Left cardiac atrium (tissue), 4 donors: ENCODE data around the gene KIF5C. TPM values are rescaled to one million over a fixed set of nuclear protein-coding genes. Genes with fewer than 3 reads are reported as not detected.
"Not testable (repeated sequence)": the region's sequence is repeated elsewhere in the genome, so short reads cannot be mapped to it uniquely, and the experiment has no call there.

Experiments
- ATAC-seq, 2 donors: fragments of 200-7000 bp; cut with Tn5 transposase; one replicate each; pipeline ENCODE4 v1.9.1; 2020; ENCODE audit warnings: mild to moderate bottlenecking in 2 of 2, moderate library complexity in 2 of 2
- DNase-seq: peaks from one replicate; pipeline ENCODE4 v3.0.0-alpha.2; 2020
- intact Hi-C, 2 donors: fragments of 100-400 bp; cut with DNase I; formaldehyde crosslinking; loops; one replicate each; pipeline versions ENCODE4 v1.14.1 to v1.15.1; 2022 to 2023
- long read RNA-seq: library from polyadenylated mRNA; unstranded; transcript quantifications from one replicate; pipeline ENCODE4 v2.0.0, GENCODE V29; 2021
- total RNA-seq, 2 donors: library from RNA; stranded (reverse); fragmentation: NEBNext Ultra II Directional; extraction: Animal tissue kit (Norgen Biotek cat#: 25700); gene quantifications; one replicate each; pipeline ENCODE4 v1.2.1, GENCODE V29; 2021
- donor health status: DM: no; HTN: yes; CAD: no.
- donor health status: DM: no; HTN: yes; CAD: no; lungs with severe emphysema.
- donor health status: DM: yes; HTN: yes; CAD: no.
- donor health status: Dilated cardiomyopathy.

Gene KIF5C
- 1 to 10 TPM; 1.1 to 1.4 TPM for total RNA-seq
- long read RNA-seq, result 0 reads

DNA sequence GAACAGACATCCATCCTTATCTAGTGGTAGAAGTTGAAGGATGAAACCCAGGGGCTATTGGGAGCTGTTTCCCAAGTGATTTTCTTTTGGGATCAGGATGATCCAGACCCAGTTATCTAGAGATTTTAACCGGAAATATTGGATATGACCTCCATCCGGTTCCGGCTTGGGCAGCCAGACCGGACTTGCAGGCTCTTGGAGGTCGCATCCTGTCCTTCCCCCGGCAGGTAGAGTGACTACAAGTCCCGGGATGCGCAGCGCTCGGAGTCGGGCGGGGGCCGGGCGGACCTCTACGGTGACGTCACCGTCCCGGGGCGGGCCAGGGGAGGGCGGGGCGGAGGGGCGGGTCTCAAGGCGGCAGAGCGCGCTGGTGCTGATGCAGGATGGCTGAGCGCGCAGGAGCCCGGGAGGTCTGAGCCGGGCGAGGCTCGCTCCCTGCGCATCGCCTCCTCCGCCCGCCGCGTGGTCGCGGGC lies at the start of gene KIF5C:
TSS of gene KIF5C (plus strand) at position 360 of the 474 bp plus-strand sequence. CDS start 391 bp downstream, outside the sequence.
- intact Hi-C loops, result no loop called here
- ATAC-seq, result peak; percentile 97 to 98

DNA sequence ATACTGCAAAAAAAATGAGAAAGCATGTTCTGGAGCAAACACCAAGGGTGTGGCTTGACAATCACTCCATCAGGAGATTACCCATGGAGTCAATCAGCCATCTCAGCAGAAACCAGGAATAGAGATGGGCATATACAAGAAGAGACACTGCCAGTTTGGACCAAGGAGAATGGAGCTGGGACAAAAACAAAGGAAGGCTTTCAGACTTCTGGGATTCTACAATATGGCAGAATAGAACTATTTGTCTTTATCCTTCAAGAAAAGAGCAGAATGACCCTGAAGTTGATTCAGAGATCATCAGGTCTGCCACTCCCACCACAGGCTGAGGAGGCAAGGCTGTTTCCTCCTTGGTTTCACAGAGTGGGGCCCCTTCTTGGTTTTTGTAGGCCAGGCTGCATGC lies 48.2 kb upstream of the KIF5C start:
- no peak for ATAC-seq
- intact Hi-C loops, result no loop called here
- DNase-seq, result no peak

More for the DNA sequence above, at the start of gene KIF5C:
- DNase-seq, result peak; percentile 86

DNA sequence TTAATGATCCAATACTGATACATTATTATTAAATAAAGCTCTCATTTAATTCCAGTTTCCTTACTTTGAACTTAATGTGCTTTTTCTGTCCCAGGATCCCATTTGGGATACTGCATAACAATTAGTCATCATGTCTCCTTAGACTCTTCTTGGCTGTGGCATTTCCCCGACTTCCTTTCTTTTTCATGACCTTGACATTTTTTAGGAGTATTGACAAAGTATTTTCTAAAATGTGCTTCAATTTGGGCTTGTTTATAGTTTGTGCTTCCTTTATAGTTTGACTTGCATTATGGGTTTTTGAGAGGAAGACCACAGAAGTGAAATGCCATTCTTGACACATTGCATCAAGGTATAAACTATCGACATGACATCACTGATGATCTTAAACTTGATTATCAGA lies 46.1 kb upstream of the KIF5C start:
- intact Hi-C loops, result no loop called here
- DNase-seq (no peak), ATAC-seq (no peak)

DNA sequence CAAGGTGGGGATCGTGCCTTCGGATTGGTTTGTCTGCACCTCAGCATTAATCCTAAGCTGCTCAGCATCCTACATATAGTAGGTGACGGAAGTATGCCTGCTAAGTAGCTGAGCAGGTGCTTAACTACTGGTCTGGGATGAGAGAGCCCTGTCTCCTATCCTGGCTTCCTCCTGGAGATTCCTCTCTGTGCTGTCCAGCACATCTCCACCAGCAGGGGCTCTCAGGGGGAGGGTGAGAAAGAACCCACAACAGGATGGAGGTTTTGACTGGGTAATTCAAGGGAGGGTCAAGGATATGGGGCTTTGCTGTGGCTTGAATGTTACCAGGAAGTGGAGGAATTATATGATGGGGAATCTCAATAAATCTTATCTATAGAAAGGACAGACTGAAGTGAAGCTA lies 45.4 kb upstream of the KIF5C start:
- DNase-seq (no peak), ATAC-seq (no peak)
- intact Hi-C loops, result no loop called here

DNA sequence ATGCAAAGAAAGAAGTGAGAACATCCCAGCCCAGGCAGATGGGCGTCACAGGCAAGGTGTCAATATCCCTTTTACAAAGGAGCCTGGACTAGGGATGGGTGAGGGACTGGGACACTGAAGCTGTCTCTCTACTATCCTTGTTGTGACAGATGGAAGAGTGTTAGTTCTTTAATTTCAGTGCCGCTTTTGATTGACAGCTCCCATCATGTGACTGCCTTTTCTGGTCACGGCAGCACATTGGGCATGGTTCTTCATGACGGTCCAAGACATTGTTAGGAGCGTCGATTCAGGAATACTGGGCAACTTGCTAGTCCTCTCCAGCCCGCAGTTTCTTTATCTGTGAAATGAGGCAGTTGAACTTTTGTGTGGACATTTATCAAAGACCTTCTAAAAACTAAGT lies 42.4 kb upstream of the KIF5C start:
- no peak for ATAC-seq
- DNase-seq, result no peak
- intact Hi-C loops, result no loop called here

DNA sequence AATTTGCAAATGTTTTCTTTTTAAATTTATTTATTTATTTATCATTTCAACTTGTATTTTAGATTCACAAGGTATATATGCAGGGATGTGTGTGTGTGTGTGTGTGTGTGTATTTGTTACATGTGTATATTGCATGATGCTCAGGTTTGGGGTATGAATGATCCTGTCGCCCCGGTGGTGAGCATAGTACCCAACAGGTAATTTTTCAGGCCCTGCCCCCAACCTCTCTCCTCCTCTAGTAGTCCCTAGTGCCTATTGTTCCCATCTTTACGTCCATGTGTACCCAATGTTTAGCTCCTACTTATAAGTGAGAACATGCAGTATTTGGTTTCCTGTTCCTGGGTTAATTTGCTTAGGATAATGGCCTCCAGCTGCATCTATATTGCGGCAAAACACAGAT lies 33.0 kb upstream of the KIF5C start:
- intact Hi-C loops, result no loop called here
- DNase-seq, result no peak
- no peak for ATAC-seq

DNA sequence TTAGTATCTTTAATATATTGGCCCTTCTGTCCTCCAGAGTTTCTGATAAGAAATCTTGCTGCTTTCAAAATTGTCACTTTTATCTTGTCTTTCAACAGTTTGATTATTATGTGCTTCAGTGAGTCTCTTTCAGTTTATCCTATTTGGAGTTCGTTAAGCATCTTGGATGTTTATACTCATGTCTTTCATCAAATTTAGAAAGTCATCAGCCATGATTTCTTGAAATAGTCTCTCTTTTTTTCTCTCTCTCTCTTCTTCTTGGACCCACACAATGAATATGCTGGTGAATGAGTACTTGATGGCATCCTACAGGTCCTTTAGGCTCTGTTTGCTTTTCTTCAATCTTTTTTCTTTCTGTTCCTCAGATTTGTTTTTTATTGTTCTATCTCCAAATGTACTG lies 26.9 kb upstream of the KIF5C start:
- no peak for ATAC-seq
- no peak for DNase-seq
- intact Hi-C loops, result no loop called here

DNA sequence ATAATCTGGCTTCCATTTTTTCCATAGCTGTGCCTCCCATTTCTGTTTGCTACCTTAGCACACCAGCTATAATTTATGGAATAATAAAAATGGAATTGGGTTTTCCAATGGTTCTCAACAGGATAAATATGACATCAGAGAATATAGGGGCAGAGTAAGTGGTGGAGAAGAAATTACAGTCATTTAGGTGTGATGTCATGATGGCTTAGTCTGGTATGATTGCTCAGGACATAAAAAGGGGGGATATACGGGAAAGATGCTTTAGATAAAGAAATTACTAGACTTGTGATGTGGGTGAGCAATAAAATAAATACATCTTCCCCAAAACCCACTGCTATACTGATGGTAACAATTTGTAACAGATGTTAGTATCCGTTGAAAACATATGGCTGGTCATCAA lies 21.6 kb upstream of the KIF5C start:
- DNase-seq (no peak), ATAC-seq (no peak)
- intact Hi-C loops, result no loop called here

DNA sequence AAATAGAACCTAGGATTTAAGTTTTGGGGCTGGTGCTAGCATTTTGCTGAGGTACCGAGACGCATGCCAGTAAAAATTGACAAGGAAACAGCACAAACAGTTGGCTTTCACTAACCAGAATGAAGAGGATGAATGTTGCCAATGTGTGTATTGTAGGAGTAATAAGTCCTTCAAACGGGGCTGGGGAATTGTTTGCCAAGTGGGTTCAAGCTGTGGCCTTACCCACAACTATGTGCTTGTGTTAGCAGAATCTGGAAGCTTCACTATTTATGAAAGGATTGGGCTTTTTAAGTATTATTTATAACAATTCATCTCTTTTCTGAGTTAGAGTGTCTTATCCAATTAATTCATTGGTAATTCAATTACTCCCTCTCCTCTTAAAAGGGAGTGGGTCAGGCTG lies 15.0 kb upstream of the KIF5C start:
- DNase-seq (no peak), ATAC-seq (no peak)
- intact Hi-C loops, result no loop called here

DNA sequence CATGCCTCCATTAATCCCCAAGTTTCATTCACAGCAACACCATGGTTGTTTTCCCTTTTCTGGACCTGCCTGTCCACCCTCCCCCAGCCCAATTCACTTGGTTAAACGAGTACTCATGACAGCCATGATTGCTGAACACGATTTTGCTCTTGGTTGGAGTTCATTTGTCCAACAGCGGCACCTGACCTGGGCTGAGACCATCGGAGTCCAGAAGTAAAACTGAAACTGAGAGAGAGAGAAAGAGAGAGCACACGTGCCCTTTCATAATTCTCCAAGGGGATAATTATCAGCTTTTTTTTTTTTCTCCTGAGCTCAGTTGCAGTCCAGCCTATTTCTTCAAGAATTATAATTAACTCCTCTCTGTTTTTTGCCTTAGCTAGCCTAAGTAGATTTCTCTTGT lies 13.7 kb upstream of the KIF5C start:
- no peak for DNase-seq
- intact Hi-C loops, result no loop called here
- no peak for ATAC-seq

DNA sequence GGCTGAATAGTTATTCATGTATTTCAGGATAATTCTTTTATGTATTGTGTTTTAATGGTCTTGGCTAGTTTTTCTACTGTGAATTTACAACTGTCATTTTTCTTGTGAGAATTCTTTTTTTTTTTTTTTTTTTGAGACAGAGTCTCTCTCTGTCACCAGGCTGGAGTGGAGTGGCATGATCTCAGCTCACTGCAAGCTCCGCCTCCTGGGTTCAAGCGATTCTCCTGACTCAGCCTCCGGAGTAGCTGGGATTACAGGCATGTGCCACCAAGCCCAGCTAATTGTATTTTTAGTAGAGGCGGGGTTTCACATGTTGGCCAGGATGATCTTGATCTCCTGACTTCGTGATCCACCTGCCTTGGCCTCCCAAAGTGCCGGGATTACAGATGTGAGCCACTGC lies 12.5 kb upstream of the KIF5C start:
- DNase-seq, ATAC-seq, intact Hi-C loops: not testable (repeated sequence)

DNA sequence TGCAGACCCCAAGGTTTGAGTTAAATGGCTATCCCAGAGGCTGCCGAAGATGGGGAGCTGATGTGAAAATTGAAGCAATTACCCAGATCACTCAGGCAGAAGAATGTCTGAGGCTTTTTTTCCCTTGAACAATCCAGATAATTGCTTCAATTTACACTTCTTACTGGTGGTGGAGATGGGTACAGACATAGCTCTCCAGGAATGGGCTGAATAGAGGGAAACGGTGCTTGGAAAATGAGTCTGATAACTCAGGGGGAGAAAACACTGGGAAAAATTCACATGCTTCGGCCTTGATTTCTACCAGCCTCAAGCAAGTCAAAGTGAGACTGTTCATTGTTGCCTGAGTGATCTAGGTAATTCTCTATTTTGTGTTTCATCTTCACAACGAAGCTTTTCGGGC lies 9.5 kb upstream of the KIF5C start:
- intact Hi-C loops, result no loop called here
- no peak for DNase-seq
- ATAC-seq, result no peak

DNA sequence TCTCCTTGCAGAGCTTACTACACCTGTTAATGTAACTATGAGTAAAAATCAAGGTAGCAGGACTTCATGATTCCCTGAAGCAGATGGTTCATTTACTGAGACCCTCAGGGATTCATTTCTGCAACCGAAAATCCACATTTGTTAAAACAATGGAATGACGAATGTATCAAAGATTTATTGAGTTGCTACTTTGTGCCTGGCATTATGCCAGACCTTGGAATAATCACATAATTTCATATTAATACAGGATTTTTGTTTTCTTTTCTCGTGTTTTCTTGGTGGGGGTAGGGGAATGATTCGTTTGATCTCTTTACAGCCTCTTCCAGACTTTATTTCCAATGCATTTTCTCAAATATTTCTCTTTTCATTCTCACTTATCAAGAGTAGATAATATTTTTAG lies 8.9 kb upstream of the KIF5C start:
- intact Hi-C loops, result no loop called here
- ATAC-seq (no peak), DNase-seq (no peak)

DNA sequence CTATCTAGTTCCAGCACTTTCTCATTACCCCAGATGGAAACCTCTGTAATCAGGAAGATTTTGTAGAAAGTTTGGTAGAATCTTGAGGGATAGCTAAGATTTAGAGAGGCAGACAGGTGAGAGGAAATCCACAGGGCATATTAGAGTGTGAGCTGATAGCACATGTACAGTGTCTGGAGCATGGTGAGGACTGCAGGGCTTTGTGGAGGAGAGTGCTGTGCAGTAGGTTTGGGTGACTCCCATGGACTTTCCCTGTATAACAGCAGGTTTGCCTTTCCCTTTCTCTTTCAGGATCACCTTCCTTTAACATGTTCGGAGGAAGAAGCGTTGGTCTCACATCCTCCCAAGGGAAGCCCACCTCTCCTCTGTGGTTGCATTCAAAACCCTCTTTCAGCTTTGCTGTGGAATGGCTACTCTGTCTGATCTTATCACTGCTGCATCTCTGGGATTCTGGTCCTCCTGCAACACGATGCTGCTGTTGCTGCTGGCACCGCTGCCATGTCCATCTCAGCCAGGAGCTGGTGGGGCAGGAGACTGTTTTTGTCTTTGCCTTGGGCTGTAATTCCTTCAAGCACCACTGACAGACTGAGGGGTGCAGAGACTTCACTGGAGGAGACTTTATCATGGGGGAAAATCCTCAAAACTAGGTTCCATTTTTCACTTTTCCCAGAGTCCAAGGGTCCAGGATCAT lies 7.8 kb upstream of the KIF5C start:
- ATAC-seq (no peak), DNase-seq (no peak)
- intact Hi-C loops, result no loop called here

DNA sequence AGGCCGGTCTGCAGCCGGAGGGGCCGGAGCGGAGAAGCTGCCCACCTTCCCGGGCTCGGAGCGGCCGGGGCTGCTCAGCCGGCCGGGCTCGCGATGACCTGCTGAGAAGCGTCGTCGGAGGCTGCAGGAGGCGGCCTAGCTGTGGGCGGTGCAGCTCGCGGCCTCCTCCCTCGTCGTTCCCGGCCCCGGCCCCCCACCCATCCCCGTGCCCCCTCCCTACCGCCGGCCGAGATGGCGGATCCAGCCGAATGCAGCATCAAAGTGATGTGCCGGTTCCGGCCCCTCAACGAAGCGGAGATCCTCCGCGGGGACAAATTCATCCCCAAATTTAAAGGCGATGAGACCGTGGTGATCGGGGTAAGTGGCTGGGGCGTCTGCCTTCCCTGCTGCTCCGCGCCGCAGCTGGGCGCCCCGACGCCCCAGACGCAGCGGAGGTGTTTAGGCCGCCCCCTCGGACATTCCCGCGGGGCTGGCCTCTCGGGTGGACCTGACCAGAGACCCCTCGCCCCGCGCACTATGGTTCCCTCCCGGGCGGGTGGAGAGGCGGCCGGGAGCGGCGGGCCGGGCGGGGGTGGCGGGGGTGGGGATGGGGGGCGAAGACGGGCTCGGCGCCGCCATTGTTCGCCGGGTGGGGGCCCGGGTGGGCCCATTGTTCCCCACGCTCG lies 492 bp downstream of the KIF5C start:
- intact Hi-C loops, result no loop called here
- DNase-seq, result no peak
- ATAC-seq, result peak; percentile 5 to 22

DNA sequence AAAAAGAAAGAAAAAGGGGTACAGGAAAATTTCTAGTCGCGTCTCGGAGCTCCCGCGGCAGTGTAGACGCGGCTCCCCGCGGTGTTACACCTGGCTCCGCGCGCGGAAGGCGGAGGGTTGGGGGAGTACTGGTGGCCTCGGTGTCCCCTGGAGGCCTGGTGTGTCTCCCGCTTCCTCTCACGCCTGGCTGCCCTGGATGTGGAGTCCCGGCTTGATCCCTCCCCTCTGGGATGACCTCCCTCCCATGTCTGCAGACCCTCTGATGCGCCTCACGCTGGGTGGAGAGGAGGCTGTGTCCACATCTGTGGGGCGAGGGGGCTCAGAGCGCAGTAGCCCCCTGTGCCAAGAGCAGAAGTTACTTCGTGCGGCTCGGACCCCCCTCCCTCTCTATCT lies 1.2 kb downstream of the KIF5C start:
- ATAC-seq, result no peak
- DNase-seq, result no peak
- intact Hi-C loops, result no loop called here

DNA sequence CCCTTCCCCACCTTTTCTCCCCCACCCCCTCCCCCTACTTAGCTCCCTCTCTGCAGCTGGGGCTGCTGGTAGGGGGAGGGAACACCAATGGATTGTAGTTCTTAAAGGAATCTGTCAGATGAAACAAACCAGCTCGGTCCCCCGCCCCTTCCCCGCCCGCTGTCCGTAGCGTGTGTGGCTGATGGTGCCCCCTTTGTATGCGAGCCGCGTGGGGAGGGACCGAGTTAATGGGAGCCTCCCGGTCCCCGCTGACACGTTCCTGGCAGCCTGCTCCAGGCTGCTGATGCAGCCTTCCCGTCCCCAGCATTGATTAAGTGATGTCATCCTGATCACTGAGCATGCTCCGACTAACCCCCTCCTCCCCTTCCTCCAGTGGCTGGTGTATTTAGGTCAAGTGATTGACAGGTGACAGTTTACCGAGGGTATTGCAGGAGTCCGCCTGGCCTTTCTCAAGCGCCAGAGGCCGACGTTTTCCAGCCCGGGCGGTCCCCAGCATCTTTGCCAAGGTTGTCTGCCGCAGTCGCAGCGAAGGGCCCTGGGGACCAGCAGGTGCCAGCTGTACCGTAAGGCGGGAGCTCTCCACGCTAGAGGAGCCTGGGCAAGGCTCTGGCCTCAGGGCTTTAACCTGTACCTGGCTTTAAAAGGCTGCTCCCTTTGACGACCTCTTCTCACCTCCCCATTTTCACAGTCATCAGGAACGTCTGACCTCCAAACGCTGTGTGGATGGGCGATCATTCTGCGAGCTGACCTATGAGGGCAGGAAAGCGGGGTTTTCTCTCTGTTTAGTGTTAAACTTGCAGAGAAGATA lies 1.8 kb downstream of the KIF5C start:
- intact Hi-C loops, result no loop called here
- ATAC-seq (no peak), DNase-seq (peak; percentile 36)

DNA sequence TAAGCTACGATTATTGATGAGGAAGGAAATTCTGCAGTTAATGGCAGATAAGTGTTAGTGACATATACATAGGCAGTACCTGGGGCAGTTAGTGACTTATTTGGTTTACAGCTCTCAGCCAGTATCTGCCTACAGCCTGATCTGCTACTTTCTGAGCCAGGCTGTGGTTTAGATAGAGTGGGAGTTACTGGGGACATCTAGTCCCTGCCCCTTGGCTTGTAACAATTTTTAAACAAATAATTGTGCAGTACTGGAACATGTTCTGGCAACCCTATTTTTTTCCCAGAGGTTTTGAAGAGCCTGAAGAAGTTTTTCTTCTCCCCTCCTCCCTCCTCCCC lies 2.3 kb downstream of the KIF5C start:
- DNase-seq (no peak), ATAC-seq (no peak)
- intact Hi-C loops, result no loop called here

DNA sequence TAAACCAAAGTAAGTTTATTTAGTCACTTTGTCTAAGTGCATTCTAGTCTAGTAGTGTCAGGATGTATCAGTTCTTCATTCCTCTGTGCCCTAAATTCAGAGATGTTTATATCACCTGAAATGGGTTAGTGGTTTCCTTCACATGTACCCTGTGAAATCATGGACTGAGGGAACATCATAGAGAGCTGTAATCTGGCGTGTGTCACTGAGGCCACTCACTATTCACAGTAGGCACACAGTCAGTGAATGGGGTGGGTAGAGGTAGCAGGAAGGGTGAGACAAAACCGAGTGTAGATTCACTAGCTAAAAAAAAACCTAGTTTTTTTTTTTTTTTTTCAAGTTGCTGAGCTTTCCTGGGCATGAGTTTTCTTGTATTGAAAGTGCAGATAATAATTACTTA lies 5.6 kb downstream of the KIF5C start:
- DNase-seq (no peak), ATAC-seq (no peak)
- intact Hi-C loops, result no loop called here

DNA sequence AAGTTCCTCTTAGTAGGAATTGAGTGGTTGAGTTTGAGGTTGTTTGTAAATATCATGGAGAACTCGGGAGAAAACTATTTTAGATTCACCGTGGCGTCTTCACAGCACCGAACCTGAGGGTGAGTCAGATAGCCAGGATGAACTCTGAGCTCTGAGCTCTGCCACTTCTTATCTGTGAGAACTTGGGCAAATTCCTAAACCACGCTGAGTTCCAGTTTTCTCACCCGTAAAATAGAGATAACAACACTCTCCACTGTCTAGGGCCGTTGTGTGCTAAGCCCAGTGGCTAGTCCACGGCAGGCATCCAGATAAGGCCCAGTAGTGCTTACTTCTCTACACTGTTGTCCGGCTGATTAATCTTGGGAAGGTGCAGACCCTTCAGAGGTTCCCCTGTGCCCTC lies 7.0 kb downstream of the KIF5C start:
- DNase-seq, result no peak
- intact Hi-C loops, result no loop called here
- no peak for ATAC-seq
